CD4-positive, alpha-beta T cell treated with Interleukin-12 subunit alpha and Interleukin-12 subunit beta, for 1 hour (primary cell): ENCODE measurements around the gene GSK3B.
A peak's percentile ranks its signal among the peaks of the same experiment; 100 is the strongest.

Source experiments
- DNase-seq: peaks from one replicate; pipeline ENCODE4 v3.0.0-alpha.2; 2020

The GSK3B gene

GRCh38 chr3:119864476-119864875 lies 229.8 kb downstream of the GSK3B start:
- no peak for DNase-seq

GRCh38 chr3:119862616-119863015 lies 231.6 kb downstream of the GSK3B start:
- no peak for DNase-seq

- DNase-seq = no peak
Measured at GRCh38 chr3:119861681-119862080, 232.6 kb downstream of the GSK3B start.

- DNase-seq = no peak
Measured at GRCh38 chr3:119859728-119860127, 234.5 kb downstream of the GSK3B start.

GRCh38 chr3:119858957-119859356 lies 235.3 kb downstream of the GSK3B start:
- no peak for DNase-seq

- DNase-seq = no peak
Measured at GRCh38 chr3:119856695-119857094, 237.6 kb downstream of the GSK3B start.

- DNase-seq = no peak
Measured at GRCh38 chr3:119849126-119849525, 245.1 kb downstream of the GSK3B start.

GRCh38 chr3:119841808-119842471 lies 252.3 kb downstream of the GSK3B start:
- DNase-seq = no peak

- DNase-seq = no peak
Measured at GRCh38 chr3:119835556-119835955, 258.7 kb downstream of the GSK3B start.

- DNase-seq = no peak
Measured at GRCh38 chr3:119834754-119835370, 259.4 kb downstream of the GSK3B start.

GRCh38 chr3:119831941-119832371 lies 262.3 kb downstream of the GSK3B start:
- no peak for DNase-seq

GRCh38 chr3:119831022-119831421 lies 263.2 kb downstream of the GSK3B start:
- no peak for DNase-seq

GRCh38 chr3:119829420-119829819 lies 264.8 kb downstream of the GSK3B start:
- no peak for DNase-seq

- no peak for DNase-seq
Measured at GRCh38 chr3:119826711-119827608, 267.3 kb downstream of the GSK3B start.

- no peak for DNase-seq
Measured at GRCh38 chr3:119825820-119826219, 268.4 kb downstream of the GSK3B start.

- no peak for DNase-seq
Measured at GRCh38 chr3:119819806-119820205, 274.4 kb downstream of the GSK3B start.

- no peak for DNase-seq
Measured at GRCh38 chr3:119818937-119819336, 275.3 kb downstream of the GSK3B start.

- no peak for DNase-seq
Measured at GRCh38 chr3:119817583-119818363, 276.5 kb downstream of the GSK3B start.

GRCh38 chr3:119817071-119817470 lies 277.2 kb downstream of the GSK3B start:
- no peak for DNase-seq

GRCh38 chr3:119815716-119816115 lies 278.5 kb downstream of the GSK3B start:
- DNase-seq = no peak

- DNase-seq = no peak
Measured at GRCh38 chr3:119812491-119813058, 281.7 kb downstream of the GSK3B start.

GRCh38 chr3:119810018-119810435 lies 284.2 kb downstream of the GSK3B start:
- peak; percentile 50 for DNase-seq
